GM21515 (cell line): ENCODE results near the gene DNAH6.
"Not testable (repeated sequence)": the region's sequence is repeated elsewhere in the genome, so short reads cannot be mapped to it uniquely, and the experiment has no call there.

Experiments
- ATAC-seq: cut with Tn5 transposase; IDR thresholded peaks from one replicate; pipeline ENCODE4 v1.9.1; 2021; ENCODE audit not compliant: unreplicated experiment

Gene DNAH6, protein sequence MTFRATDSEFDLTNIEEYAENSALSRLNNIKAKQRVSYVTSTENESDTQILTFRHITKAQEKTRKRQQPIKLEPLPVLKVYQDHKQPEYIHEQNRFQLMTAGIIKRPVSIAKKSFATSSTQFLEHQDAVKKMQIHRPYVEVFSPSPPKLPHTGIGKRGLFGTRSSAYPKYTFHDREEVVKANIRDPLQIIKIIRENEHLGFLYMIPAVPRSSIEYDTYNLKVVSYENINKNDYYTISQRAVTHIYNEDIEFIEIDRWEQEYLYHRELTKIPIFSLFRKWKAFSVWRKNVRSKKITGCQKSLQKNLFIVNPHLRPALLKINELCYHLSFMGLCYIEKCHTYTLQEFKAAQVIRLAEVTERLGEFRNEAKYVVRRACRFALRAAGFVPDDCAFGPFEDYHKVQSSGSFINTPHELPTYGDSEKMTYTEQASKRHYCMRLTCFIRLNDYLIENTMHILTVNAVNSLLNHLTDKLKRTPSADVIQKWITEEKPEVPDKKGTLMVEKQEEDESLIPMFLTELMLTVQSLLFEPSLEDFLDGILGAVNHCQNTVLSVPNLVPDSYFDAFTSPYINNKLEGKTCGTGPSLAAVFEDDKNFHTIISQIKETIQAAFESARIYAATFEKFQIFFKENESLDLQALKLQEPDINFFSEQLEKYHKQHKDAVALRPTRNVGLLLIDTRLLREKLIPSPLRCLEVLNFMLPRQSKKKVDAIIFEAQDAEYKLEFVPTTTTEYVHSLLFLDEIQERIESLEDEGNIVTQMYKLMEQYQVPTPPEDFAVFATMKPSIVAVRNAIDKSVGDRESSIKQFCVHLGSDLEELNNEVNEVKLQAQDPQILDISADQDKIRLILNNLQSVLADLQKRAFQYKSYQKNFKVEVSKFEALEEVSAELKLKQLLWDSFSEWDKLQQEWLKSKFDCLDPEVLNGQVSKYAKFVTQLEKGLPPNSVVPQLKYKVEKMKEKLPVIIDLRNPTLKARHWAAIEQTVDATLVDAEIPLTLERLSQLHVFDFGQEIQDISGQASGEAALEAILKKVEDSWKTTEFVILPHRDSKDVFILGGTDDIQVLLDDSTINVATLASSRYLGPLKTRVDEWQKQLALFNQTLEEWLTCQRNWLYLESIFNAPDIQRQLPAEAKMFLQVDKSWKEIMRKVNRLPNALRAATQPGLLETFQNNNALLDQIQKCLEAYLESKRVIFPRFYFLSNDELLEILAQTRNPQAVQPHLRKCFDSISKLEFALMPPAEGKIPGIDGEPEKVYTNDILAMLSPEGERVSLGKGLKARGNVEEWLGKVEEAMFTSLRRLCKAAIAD (N-terminal part only)

DNA sequence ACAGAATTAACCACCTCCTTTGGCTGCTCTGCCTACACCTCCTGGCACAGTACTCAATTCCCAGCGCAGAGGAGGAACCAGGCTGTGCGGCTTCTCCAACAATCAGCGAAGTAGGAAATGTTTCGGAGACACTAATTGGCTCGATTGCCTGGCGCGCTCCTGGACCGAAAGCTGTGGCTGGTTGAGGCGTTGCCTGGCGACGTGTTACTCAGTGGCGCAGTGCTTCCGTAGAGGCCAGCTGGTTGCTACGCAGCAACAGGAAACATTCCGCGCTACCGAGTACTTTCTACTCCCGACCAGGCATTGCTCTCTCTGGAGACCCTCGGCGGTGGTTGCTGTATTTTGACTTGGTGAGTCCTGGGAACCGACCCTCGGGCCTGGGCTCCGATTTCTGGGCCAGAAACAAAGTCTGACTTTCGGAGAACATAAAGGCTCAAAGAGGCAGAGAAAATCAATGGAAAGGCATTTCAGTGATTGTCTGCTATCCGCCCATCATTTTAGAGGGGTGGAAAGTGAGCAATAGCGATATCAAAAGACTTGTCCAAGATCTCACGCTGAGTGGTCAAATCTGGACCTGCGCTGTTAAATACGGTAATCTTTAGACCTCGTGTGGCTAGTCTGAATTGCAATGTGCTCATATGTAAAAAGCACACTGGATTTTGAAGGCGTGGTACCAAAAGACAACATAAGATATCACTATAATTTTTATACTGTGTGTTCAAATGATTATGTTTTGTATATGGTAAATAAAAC is at the start of gene DNAH6:
DNAH6 (plus strand) TSS at position 265 of the 753 bp plus-strand sequence. CDS start 1,329 bp downstream, outside the sequence.
- ATAC-seq = peak; percentile 96

DNA sequence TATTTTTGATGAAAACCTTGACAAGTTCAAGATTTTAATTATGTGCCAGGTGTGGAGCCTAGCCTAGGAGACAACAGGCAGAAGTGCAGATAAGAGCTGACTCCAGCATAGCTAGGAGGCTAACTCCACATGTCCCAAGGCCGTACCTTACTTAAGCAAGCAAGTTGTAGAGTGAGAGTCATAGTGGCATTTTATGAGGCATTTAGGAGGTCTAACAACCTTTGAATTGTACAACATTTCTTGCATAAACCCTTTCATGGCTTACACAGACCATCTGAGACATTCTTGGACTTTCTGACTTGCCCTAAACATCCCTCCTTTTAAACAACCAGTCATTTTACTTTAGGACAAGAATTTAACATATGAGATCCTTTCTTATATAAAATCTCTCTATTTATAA is 48.9 kb upstream of the DNAH6 start:
- ATAC-seq = no peak

DNA sequence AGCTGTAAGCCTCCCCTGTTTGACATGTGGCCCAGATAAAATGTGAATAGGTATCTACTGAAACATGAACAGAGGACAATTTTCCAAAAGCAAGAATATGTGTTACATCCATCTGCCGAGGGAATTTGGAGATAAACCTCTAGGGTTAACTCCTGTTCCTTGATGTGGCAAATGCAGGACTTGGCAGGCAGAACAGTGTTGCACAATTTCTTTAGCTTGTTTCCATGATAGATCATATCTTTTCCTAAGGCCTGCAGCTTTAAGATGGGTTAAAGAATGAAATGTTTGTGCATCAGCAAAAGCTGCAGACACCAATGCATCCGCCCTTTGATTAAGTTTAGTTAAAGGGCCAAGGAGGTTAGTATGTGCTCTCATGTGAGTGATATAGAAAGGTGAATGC is 43.9 kb upstream of the DNAH6 start:
- ATAC-seq = not testable (repeated sequence)

DNA sequence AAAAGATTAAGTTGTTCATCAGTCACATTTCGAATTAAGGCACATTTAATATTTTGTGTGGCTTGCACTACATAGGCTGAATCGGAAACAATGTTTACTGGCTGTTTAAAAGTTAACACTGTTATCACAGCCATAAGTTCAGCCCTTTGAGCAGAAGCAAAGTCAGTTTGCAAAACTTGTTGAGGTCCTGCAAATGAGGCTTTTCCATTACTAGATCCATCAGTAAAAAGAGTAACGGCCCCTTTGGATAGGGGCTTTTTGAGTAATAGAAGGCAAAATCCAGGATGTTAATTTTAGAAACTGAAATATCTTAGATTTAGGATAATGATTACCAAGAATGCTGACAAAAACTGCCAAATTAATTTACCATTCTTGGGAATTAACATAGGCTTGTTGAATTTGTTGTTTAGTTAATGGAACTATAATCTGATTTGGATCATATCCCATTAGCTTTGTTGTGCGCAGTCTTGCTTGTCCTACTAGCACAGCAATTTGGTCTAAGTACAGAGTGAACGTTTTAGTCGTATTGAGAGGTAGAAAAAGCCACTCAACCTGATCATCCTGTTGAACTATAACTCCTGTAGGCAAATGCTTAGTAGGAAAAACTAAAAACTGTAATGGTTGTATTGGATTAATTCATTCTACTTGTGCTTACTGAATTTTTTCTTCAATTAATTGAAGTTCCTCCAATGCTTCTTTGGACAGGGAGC is 43.3 kb upstream of the DNAH6 start:
- no peak for ATAC-seq

DNA sequence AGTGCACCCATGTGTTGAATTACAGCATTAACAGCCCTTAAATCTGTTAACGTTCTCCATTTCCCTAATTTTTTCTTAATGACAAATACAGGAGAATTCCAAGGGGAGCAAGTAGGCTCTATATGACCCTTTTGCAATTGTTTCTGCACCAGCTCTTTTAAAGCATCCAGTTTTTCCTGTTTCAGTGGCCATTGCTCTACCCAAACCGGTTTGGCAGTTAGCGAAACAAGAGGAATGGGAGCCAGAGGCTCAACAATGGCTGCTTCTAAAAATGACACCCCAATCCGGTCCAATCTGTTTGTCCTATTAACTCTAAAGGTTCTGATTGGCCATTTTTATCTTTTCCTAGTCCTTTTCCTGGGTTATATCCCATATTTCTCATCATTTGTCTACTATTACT is 42.1 kb upstream of the DNAH6 start:
- ATAC-seq = no peak

DNA sequence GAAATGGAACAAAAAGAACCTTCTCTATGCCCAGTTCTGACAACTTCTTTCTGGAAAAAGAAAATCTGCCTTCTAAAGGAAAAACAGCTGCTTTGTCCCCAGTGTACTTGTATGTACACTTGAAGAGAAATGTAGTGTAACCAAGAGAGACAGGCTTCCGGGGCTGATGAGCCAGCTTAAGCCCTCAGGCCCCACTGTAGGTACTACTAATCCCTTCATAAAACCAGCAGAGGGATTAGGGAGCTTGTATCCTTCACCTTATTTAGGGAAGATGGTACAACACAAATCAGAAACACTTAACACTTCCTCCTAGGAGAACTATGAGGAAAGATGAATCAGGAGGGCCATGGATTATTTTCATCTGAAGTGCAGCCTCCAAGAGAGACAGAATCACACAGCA is 38.4 kb upstream of the DNAH6 start:
- ATAC-seq = no peak

DNA sequence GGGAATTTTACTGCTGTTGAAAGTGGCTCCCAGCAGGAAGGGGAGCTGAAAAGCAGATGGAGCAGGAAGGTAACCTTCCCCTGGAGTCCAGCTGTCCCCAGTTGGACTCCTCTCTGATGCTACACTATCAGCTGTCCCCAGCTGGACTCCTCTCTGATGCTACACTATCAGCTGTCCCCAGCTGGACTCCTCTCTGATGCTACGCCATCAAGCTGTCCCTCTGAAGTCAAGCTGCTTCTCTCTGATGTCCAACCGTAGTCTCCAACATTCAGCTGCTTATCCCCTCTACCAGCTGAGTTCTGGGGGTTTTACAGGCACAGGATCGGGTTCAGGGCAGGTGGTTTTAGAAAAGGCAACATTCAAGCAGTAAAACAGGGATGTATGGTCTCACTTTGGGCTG is 37.4 kb upstream of the DNAH6 start:
- ATAC-seq = no peak

DNA sequence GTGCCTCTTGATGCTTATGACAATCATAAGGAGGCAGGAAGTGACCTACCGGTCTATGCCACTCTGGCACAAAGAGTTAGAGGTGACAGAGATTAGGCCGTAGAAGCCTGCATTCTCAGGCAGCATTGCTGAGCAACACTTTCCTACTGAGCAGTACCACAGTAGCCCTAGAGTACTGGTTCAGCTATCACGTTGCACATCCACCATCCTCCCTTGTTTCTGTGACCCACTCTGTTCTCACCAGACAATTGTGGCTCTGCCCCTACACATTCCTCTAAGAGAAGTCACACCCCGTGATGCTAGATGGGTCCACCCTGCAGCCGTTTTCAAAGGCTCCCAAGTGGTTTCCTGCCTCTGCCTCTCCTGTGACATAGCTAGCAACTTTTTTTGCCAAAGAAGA is 34.6 kb upstream of the DNAH6 start:
- ATAC-seq = no peak

DNA sequence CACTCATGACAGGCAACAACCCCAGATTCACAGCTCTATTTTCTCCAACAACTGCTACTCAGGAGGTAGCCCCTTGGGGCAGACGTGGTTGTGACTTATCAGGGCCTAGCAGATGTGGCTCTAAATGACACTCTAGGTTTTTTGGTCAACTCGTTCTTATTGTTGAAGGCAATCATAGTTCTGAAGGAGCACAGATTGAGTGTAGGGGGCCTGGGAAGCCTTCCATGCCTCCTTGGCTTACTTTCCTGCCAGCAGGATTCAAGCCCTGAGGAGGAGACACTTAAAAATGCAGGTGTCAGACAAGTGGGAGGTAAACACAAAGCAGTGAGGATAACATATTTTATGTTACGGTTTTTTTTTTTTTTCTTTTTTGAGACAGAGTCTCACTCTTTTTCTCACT is 33.7 kb upstream of the DNAH6 start:
- no peak for ATAC-seq

DNA sequence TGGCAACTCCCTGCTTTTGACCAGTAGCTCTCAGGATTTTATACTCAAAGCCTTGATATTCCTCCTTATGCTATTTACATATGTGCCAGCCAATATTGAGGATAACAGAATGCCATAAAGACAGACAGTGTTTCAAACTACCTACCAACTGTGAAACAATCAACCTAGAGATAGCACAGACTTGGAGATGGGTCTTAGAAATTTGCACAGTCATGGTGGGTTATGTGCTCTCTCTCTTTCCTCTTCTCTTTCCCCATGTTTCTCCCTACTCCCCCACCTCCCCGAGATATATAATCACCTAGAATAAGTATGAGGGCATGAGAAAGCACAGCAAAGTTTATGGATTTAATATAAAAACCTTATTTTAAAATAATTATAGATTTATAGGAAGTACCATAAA is 33.0 kb upstream of the DNAH6 start:
- no peak for ATAC-seq

DNA sequence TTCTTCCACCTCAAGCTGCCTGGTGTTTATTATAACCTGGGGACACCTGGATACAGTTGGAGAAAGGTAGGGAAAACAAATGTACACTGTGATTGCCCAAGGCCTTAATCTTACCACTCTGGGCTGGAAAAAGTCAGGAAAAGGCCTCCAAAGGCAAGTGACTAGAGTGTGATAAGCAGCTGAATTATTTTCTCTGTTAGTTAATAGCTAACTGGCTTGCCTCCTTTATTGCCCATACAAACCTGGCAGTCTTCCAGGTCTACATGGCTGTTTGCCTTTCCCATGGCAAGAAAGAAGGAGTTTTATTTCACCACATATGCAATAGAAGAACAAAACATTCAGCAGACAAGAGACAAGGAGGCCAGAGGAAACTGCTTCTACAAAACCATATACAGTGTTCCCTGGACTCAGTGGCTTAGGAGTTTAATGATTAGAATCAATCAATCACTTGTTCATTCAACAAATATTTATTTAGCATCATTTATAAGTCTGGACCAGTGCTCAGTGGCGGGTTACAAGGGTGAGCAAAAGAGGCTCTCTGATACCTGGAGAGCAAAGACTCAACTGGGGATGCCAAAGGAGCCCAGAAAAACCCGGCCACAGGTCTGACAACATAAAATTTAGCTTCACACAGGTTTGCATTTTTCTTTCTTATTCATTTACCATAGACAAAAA is 29.7 kb upstream of the DNAH6 start:
- ATAC-seq = no peak

DNA sequence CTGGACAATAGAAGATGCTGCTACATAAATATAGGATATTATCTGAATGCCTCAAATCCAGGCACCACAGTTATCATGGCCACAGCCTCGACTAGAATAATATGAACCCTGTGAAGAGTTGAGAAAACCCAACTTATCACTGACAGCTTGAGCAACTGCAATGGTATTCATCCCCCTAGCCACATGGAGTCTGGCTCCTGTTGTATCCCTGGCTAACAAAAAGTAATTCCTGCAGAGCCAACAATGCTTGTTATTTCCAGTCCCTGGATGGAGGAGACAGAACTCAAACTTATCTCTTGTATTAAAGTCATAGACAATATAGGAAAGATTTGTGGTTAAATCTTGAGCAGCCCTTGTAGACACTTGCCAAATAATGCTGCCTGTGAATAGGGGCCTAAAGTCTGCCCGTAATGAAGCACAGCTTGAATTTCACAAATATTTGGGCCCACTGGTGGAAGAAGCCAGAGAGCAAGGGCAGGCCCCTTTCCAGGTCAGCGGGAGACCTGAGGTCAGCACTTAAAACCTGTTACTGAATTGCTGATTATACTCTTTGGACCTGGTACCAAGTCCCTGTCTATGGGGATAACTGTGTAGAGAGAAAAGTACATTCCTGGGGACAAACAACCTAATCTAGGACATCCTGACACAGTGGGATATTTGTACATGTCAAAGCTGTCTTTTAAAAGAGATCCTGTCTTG is 28.9 kb upstream of the DNAH6 start:
- no peak for ATAC-seq

DNA sequence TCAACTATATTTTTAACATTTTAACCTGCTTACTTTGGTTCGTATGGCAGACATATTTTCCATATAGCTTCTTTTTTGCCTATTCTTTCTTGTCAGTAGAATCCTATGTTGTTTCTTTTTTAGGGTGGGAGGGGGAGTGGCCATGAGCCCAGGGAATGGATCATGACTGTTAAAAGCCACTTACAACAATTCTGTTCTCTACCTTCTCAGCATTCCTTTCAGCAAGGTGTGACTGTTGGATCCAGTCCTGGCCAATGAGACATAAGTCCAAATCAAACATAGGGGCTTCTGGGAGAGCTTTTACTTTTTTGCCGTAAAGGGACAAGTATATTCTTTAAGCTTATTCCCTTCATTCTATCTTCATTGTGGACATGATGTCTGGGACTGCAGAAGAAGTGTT is 25.0 kb upstream of the DNAH6 start:
- ATAC-seq = no peak

DNA sequence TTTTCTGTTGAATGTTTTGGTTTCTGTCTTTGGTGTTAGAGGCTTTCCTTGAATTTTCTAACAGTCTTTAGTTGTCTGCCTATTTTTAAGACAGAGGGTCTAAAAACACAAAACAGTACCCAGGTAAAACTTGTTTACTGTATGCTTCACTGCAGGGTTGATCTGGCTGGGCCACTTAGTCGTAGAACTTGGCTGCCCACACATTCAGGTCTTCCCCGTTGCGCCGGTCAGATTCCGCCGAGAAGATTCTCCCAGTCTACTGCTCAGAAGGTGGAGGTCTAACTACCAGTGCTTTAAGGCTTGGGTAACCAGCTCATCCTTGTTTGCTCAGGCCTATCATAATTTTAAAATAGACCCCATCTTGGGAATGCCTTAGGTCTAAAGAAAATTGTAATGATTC is 24.6 kb upstream of the DNAH6 start:
- ATAC-seq = no peak

DNA sequence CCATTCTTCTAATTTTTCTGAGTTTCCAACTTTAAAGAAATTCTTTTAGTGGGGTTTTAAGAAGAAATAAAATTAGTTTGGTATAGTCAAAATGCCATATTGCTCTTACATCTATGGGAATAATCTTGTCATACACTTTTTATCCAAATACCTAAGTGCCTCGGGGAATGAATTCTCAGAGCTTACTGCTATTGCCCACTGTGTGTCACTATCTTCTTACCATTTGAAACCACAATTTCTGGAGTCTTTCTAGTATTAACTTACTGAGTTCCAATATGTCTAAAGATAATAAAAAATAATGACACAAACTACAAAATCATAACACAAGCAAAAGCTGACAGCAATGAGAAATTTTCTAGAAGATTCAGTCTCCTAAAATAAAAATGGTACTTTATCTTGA is 23.7 kb upstream of the DNAH6 start:
- ATAC-seq = no peak

DNA sequence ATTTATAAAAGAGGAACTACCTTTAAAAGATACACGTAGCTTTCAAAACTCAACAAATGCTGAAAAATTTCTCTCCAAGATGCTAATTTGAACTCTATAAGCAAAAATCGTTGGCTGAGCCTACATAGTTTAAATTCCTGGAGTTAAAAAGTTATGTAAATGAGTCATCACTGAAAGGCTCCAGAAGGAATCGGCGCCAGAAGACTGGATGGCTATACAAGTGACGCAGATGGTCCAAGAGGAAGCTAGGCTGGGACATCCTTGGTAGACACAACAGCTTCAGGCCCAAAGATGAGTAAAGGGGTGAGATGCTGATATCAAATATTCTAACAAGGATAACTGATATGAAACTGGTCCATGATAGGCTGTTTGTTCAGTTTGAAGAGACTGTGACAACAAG is 22.8 kb upstream of the DNAH6 start:
- ATAC-seq = no peak

DNA sequence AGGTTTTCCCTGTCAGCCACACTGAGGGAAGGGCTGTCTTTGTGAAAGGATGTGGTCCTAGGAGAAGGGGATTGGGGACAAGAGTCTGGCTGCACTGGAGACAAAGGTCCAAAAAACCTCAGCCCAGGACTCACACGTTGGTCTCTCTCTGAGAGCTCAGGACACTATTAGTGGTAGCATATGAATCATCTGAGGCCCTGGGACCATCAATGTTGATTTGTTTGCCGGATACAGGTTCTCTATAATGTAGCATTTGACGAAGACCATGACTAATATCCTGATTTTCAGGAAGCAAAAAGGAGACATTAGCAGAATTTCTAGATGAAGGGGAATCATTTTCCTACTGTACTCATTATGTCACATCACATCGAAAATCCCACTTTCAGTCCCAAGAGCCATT is 22.2 kb upstream of the DNAH6 start:
- ATAC-seq = no peak

DNA sequence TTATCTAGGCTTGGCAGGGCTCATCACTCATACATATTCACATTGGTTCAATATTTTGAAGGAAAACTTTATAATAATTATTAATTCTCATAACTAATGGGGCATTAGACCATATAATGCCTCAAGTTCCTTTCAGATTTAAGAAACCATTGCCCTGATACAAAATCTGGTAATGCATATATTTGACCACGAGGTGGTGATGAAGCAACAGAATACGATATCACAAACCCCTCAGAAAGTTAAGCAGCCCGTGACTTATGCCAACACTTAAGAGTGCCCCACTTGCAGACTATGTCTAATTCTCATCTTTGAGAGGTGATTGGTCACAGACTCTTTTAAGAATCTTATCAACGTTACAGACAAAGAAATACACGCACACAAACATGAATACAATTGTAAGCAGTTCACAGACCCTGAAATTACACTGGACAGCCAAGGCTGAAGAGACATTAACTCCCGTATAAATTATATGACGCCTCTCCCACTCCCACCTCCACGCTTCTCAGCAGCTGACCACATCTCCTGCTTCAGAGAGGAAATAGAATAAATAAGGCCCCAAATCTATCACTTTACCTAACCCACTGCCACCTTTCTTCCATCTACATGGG is 20.7 kb upstream of the DNAH6 start:
- ATAC-seq = peak; percentile 91
